Right ventricle myocardium superior (tissue), 1 donor: ENCODE measurements around the gene SELENOO. TPM values are rescaled to one million over a fixed set of nuclear protein-coding genes. Genes with fewer than 3 reads are reported as not detected.

Experiments
- ATAC-seq: fragments of 200-7000 bp; cut with Tn5 transposase; one replicate; pipeline ENCODE4 v1.9.1; 2020; ENCODE audit warnings: mild to moderate bottlenecking; ENCODE audit not compliant: poor library complexity
- DNase-seq: peaks from one replicate; pipeline ENCODE4 v3.0.0-alpha.2; 2020
- intact Hi-C: fragments of 100-400 bp; cut with DNase I; formaldehyde crosslinking; loops from one replicate; pipeline ENCODE4 v1.11.2; 2022
- total RNA-seq: library from RNA; stranded (reverse); fragmentation: NEBNext Ultra II Directional; extraction: Animal tissue kit (Norgen Biotek cat#: 25700); gene quantifications from one replicate; pipeline ENCODE4 v1.2.1, GENCODE V29; 2021
- donor health status: DM: no; HTN: yes; CAD: no; lungs with severe emphysema.

Gene SELENOO
- total RNA-seq, 1 donor from 2014 or later: 15.6 TPM

DNA sequence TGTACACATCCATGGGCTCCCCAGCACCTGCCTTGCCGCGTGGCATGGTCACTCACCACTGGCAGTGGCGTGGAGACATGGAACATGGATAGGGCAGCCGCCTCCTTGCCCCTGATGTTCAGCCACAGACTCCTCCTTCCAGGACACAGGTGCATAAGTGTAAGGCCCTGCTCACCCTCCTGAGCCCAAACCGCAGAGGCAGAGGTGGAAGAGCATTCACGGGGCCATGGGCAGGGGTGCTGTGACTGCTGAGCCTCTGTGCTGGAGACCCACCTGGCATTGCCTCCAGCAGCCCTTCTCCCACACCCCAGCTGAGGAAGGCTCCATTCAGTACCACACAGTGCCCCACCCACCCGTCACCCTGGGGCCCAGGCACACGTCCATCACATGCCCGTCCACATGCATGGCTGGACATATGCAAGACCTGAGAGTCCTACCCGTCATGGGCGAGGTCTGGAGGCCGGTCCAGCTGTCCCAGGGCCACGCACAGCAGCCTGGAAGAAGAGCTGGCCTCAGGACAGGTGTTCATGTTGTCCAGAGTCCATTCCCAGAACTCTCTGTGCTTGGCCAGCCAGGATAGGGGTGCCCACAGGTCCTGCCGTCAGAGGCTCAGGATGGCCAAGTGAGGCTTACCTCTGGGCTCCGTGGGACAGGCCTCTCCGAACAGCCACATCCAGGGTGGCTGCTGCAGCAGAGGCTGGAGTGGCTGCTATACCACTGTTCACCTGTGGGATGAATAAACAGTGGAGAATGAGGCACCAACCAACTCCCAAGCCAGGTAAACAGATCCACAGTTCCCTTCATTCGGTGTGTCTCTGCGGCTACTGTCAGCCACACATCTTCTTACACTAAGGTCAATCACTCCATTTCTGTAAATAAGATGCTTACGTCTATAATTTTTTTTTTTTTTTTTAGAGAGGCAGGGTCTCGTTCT lies 45.7 kb downstream of the SELENOO start:
- intact Hi-C loops: no loop called here
- no peak for ATAC-seq
- no peak for DNase-seq

DNA sequence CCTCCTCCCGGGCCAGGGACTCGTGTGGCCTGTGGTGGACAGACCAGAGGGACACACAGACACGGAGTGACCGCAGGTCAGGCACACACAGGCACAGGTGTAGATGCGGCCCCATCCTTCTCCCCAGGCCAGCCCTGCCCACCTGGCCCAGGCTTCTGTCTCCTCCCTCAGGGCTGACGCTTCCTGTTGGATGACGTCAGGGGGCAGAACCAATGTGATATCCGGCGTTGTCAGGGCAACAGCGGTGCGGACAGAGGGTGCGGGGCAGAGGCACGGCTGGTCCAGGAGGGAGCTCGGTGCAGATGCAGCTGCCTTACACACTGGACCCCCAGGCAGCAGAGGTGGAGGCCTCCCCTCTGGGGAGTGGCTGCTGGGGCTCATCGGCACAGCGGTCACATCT lies 46.9 kb downstream of the SELENOO start:
- ATAC-seq (no peak), DNase-seq (peak; percentile 64)
- intact Hi-C loops: no loop called here

DNA sequence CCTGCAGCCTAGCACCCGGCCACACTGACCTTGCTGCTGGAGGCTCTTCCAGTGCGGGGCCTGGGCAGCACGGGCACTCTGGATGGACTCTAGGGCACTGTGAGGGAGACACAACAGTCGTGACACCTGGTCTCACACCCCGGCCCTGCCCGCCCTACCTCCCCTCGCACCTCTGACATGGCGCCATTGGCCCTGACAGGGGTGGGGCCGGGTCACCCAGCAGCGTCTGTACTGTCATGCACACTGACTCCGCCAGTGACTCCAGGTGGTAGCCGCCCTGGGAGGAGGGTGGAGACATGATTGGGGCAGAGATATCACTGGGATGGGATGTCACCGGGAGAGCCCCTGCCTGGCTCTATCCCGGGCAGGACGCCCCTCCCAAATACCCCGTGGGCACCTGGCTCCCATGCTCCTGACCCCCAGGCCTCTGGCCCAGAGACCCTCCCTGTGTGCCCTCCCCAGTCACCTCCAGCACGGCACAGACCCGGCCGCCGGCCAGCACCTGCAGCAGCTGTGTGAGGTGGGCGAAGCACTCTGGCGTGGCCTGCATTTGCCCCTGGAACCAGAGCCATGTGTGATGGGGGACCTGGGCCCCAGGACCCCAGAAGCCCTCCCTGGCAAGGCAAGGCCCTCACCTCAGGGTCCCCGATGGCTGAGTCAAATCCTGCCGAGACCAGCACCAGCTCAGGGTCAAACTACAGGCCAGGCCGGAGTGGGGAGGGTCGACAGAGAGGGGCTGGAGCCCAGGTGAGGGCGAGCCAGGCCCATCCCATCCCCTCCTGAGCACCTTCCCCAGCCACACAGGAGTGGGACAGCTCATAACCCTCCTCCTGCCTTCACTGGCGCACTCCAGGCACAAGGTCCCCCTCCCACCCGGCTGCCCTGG lies 47.6 kb downstream of the SELENOO start:
- DNase-seq (no peak), ATAC-seq (no peak)
- intact Hi-C loops: no loop called here

DNA sequence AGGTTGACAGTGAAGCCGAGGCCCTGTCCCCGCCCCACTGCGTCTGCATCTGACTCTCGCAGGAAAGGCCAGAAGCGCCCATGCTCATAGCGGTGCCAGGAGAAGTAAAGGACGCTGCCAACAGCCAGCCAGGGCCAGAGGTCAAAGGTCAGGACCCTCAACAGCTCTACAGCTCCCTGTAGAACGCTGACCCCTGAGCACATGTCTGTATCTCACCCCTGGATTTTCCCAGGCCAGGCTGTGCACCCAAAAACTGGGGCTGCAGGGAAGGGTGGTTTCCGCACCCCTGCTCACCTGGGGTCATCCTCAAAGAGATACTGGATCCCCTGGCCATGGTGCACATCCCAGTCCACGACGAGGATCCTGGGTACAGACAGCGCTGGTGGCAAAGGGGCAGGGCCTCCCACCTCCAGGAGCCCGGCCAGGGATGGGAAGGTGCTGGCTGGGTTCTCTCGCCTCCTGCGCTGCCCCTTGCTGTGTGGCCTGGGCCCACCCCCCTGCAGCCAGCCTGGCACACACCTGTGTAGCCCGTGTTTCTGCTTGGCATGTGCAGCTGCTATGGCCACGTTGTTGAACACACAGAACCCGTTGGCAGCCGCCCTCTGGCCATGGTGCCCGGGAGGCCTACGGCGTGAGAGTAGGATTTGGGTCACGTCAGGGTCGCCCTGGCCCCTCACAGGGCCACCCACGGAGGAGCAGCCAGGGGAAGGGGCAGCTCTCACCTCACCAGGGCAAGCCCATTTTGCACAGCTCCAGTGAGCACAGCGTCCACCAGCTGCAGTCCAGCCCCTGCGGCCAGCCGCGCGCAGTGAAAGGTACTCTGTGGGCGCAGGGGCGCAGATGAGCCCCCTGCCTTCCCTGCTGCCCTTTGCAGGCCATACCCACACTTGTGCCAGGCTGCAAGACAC lies 48.8 kb downstream of the SELENOO start:
- DNase-seq: no peak
- intact Hi-C loops: loop anchor here (5.0 kb wide), 1 partner anchor 78 kb away; the partner anchor contains the start of gene DENND6B
- no peak for ATAC-seq

DNA sequence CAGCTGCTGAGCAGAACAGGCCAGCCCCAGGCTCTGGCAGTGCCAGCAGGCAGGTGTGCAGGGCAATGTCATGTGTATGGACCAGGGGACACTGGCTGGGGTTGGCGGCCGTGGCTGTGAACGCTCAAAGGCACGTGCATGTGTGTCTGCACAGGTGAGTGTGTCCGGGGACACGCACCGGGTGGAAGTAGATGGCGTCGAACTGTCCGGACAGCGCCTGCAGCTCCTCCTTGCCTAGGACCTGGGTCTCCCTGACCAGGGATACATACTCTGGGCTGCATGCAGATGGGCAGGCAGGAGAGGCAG lies 49.4 kb downstream of the SELENOO start:
- intact Hi-C loops: loop anchor here (5.0 kb wide), 1 partner anchor 77 kb away; the partner anchor contains the start of gene DENND6B
- DNase-seq (no peak), ATAC-seq (no peak)

DNA sequence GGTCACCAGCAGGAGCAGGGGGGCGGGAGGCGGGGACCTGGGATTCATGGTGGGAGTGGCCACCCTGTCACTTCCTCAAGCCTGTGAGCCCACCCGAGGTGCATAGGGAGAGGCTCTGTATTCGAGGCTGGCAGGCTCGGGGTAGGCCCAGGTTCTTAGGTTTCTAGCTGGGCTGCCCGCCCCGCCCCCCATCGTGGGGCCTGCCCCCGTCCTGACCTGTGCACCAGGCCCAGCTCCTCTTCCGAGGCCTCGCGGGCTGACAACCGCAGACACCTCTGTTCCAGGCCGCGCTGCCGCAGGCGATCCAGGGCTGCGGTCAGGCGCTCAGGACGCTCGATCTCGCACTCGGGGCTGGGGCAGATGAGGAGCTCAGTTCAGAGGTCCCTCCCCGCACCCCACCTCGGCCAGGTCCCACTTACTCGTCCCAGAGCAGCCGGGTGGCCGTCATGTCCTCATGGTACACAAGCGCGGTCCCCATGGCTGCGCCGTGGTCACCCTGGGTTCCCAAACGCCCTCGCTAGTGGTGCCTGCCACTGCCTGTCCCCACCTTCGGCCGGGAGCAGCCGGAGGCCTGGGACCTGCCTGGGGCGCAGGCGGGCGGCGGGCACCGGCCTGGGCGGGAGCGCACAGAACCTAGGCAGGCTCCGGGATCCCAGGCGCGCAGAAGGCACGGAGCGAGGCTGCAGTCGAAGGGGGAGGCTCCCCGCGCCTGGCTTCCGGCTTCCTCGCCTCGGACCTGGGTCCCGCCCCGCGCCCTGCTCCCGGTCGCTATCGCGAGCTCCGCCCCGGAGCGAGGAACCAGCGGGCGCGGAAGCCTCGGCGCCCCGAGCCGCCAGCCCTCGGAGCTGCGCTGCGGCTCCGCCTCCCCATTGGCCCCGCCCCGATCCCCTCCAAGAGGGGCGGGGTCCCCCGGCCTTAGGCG lies 50.0 kb downstream of the SELENOO start, which contains the start of gene HDAC10:
Gene HDAC10 (minus strand): TSS at position 711 of the 922 bp plus-strand sequence. CDS start 233 bp downstream, at position 478.
- DNase-seq (peak; percentile 92), ATAC-seq (peak; percentile 86)
- intact Hi-C loops: loop anchor here (5.0 kb wide), 1 partner anchor 76 kb away; the partner anchor contains the start of gene DENND6B

DNA sequence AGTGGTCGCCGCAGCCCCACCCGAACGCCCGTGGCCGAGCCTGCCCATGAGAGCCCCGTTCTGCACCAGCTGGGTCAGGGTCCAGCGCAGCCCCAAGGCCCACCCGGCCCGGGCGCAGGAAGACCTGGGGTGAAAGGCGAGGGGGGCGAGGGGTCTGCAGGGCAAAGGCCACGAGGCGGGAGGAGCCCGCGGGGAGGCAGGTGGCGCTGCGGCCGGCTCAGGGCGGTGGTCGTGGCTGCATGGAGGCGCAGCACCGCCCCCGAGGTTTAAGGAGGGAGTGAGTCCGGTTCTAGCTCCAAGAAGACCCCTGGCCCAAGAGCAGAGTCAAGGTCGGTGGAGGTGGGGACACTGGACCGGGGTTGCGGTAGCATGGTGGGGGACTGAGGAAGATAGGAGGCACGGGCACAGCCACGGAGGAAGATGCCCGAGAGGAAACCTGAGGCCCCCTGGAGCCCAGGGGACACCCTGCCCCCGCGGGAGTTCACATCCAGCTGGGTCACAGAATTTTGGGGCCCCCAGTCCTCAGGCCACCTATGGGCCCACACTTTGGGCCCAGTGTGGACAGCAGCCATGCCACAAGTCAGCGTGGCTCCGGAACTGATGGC lies 50.8 kb downstream of the SELENOO start:
- ATAC-seq: no peak
- intact Hi-C loops: loop anchor here (5.0 kb wide), 1 partner anchor 76 kb away; the partner anchor contains the start of gene DENND6B
- DNase-seq: no peak

DNA sequence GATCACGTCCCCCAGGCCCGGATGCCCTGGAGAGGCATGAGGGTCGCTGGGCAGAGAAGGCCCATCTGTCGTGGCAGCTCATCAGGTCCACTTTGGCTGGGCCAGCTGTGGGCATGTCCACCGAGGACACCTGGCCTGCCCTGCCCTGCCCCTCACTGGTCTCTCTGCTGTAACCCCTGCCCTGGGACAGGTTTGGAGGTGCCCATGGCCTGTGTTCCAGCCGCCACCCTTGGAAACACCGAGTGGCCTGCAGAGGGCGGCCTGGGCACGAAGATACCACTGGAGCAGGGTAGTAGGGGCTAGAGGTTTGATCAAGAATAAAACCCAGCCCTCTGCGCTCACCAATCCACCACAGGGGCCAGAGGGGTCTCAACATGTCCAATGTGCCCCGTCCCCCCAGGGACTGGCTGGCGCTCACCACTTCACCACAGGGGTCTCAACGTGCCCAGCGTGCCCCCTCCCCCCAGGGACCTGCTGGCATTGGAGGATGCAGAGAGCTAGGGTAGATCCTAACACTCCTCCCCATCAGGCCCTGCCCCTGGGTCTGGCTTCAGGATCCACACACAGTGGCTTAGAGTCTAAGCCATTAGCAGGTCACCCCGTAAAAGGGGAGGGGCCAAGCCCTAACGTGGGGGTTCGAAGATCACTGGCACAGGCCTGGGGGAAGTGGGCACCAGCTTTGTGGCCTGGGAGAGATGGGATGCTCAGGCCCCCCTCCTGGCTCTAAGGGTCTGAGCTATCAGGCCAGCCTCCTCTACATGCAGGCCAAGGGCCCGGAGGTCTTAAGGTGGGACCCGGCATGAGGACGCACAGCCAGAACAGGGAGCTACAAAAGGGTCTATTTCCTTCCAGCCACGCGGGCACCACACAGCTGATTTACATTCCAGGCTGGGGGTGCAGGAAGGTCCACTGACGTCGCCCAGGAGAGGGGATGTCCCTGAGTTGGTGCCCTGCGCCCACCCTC lies 51.6 kb downstream of the SELENOO start:
- peak; percentile 82 for ATAC-seq
- peak; percentile 86 for DNase-seq
- intact Hi-C loops: loop anchor here (5.0 kb wide), 1 partner anchor 75 kb away; the partner anchor contains the start of gene DENND6B

DNA sequence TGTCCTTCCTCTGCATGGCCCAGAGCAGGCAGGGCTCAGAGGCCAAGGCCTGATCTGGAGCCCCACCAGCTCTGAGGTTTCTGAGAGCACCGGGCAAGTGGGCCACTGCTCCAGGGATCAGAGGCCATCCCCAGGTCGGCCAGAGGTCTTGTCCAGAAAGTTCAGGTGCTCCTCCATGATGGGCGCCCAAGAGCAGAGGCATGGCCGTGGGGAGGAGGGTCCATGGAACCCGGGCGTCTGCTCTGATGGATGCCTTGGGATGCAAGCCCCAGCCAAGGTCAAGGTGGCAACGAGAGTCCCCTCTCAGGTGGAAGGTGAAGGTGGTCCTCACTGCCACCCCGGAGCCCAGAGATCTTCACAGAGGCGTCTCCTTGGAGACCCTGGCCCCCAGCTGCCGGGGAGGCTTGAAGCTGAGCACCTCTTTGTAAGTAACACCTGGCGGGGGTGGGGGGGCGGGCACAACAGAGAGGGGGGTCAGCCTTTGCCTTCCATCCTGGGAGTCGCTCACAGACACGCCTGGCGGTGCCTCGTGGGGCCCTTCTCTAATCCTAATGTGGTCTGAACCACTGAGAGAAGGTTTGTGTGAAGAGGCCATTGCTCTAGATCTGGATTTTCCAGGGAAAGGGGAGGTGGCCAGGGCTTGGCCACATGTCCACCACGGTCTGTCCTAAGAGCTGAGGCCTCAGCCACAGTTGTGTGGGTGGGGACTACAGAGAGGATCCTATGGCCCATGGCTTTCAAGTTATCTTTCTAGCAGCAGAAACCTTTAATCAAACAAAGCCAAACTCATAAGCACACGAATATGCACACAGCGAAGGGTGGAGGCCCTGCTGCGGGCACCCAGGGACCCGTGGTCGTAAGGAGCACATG lies 52.5 kb downstream of the SELENOO start:
- no peak for ATAC-seq
- intact Hi-C loops: loop anchor here (5.0 kb wide), 1 partner anchor 74 kb away; the partner anchor contains the start of gene DENND6B
- DNase-seq: no peak

DNA sequence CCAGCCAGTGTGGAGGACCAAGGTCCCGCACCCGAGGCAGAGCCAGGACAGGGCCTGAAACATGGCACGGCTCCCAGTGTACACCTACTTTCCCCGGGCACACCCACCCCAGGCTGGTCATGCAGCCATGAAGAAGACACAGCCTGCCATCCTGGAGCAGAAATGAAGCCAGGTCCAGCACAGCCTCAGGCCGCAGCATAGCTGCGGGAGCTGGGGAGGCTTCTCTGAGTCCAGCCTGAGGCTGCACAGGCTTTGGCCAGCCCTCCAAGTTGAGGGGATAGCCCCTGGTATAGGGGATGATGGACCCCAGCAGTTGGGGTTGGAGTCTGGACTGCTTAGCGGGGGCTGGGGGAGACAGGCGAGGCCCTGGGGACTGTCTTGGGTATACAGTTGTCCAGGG lies 53.1 kb downstream of the SELENOO start:
- DNase-seq (no peak), ATAC-seq (no peak)
- intact Hi-C loops: loop anchor here (5.0 kb wide), 1 partner anchor 73 kb away; the partner anchor contains the start of gene DENND6B

DNA sequence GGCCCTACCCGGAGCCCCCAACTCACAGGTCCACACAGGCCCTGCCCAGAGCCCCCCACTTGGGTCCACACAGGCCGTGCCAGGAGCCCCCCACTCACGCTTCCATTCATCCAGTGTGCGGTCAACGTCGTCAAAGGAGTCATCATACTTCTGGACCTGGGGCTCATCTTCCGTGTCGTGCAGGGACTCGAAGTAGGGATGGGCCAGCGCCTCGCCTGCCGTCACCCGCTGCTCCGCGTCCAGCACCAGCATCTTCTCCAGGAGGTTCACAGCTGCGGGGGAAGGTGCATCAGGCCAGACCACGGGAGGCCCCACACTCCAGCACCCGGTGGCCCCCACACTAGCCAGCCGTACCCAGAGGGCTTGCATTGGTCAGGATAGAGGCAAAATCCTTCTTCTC lies 54.3 kb downstream of the SELENOO start:
- intact Hi-C loops: no loop called here
- ATAC-seq (no peak), DNase-seq (no peak)

DNA sequence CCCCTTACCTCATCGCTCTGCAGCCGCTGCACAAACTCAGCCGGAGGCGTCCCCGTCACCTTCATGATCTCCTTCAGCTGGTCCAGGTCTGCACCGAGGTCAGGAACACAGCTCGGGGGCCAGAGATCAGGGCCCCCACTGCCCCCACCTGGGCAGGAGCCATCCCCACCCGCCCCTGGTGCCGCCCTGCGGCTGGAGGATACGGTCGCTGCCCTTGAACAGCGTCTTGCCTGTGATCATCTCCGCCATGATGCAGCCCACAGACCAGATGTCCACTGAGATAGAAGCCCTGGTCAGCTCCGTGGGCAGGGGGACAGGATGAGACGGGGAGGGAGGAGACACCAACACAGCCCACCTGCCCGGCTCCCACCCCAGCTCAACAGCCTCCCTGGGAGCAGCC lies 54.8 kb downstream of the SELENOO start:
- DNase-seq (no peak), ATAC-seq (no peak)
- intact Hi-C loops: no loop called here

DNA sequence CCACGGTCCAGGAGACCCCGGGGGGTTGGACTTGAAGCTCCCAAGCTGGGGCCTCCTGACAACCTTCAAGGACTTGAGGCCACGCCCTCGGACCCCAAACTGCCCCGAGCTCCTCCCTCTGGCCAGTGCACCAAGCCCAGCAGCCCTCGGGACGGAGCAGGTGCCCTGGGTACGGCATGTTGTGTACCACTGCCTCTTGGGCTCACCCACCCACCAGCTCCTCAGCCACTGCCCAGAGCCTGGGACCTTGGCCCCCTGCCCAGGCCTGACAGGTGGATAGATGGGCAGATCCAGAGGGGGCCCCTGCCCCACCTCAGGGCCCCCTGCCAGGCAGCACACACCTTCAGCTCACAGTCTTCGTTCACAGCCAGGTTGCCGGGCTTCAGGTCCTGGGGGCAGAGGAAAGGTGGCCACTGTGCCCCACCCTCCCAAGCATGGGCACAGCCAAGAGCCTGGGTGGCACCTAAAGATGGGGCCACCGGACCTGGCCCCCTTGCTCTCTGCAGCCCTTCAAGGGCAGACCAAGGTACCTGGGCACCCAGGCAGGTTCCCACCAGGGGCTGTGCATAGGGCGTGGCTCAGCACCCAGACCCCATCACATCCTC lies 55.5 kb downstream of the SELENOO start:
- ATAC-seq: no peak
- no peak for DNase-seq
- intact Hi-C loops: no loop called here

DNA sequence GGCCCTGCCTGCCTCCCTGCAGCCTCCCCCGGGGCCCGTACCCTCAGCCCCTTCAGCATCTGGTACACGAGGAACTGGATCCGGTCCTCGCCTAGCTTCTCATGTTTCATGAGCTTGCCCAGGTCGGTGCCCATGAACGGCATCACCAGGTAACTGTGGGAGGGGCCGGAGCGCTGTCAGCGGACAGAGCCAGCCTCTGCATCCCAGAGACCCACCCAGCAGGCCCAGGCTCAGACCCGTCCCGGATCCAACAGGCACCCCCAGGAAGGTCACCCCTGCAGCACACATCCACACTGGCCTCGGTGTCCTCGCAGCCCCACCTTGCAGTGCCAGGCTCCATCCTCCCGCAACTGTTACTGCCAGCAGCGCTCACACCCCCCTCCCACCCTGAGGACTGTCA lies 56.2 kb downstream of the SELENOO start:
- intact Hi-C loops: no loop called here
- DNase-seq (no peak), ATAC-seq (no peak)
